ENCODE data around the gene MYO16. TPM values are rescaled to one million over a fixed set of nuclear protein-coding genes. Genes with fewer than 3 reads are reported as not detected.

MYO16 gene
- total and polyA plus RNA-seq, 2 of the 4 experiments (the other 2 are of a cell fraction), result under 0.01 to 0.03 TPM

- Histone ChIP-seq H3K9me1 (ENCODE audit: insufficient read depth, low read length) (no peaks in the 10 kb centered on the region), H3K79me1 (ENCODE audit: low read depth in 1 of 2, low read length in 2 of 2) (no peaks in the 10 kb centered on the region), H3K4me3 (ENCODE audit: insufficient read depth, low read depth, low read length) (no peak overlapping the region), H2AK5ac (ENCODE audit: low read depth, low read length) (no peak overlapping the region), H3K23ac (ENCODE audit: low read depth, low read length) (no peak overlapping the region), H3K27ac (ENCODE audit: insufficient read depth, low read length) (no peak overlapping the region), H4K20me1 (ENCODE audit: insufficient read depth, low read length) (no peaks in the 10 kb centered on the region), H2BK20ac (ENCODE audit: low read depth, low read length) (no peak overlapping the region), H4K5ac (ENCODE audit: low read depth, low read length) (no peak overlapping the region), H3K4me2 (ENCODE audit: low read depth, low read length) (no peak overlapping the region), H3K9ac (ENCODE audit: low read depth, low read length) (no peak overlapping the region), H3K14ac (replicated peaks; ENCODE audit: low read depth, low read length) (no peak overlapping the region), H4K8ac (ENCODE audit: low read depth in 2 of 2, low read length in 2 of 2) (no peak overlapping the region), H3K27me3 (ENCODE audit: control insufficient read depth, insufficient read depth, low read length) (peaks cover 2% of the 10 kb centered on the region; the same call in 1 of the 2 replicates), H4K91ac (ENCODE audit: insufficient read depth, low read depth, low read length) (no peak overlapping the region), H3K9me3 (ENCODE audit: control insufficient read depth, insufficient read depth, low read length) (0 out of 2 replicates have a peak, but pooled peaks cover 2% of the 10 kb centered on the region), H2BK5ac (ENCODE audit: low read depth, low read length, poor library complexity, severe bottlenecking) (no peak overlapping the region), H3K36me3 (ENCODE audit: control insufficient read depth, insufficient read depth, low read length) (no peaks in the 10 kb centered on the region), H2BK120ac (ENCODE audit: low read depth, low read length) (no peak overlapping the region), H2AK9ac (replicated peaks; ENCODE audit: low read depth, low read length, poor library complexity) (no peak overlapping the region), H2AFZ (replicated peaks; ENCODE audit: low read length, poor library complexity) (no peak overlapping the region), H3K18ac (ENCODE audit: low read depth, low read length) (no peak overlapping the region), H3K4ac (ENCODE audit: low read depth, low read length) (no peak overlapping the region), H3K4me1 (ENCODE audit: control insufficient read depth, insufficient read depth, low read length) (no peaks in the 10 kb centered on the region), H2BK15ac (ENCODE audit: low read depth, low read length) (no peak overlapping the region), H3K56ac (ENCODE audit: extremely low read depth, insufficient read depth, low read length) (no peak overlapping the region)
- WGBS, 2 experiments (ENCODE audit: extremely low coverage in 2 of 2, insufficient read length in 1 of 2), result no CpG with 5 or more reads among the region's 1 CpG
- dilution Hi-C loops (cut with HindIII; ENCODE audit: low sequenced_read_pairs, unreplicated experiment) (no loop called here), in situ Hi-C loops (cut with MboI; ENCODE audit: low sequenced_read_pairs) (no loop called here), intact Hi-C loops (cut with micrococcal nuclease) (no loop called here)
- CTCF ChIA-PET, result no interaction called here
- no TSS peak for BruUV-seq (replicated peaks)
- TF ChIP-seq ELK1 (IDR thresholded peaks at IDR 0.05; ENCODE audit: borderline replicate concordance, low read depth, low read length) (no peak), MAFK (IDR thresholded peaks at IDR 0.05; ENCODE audit: low read depth, low read length) (no peak), CHD1 (IDR thresholded peaks at IDR 0.05; ENCODE audit: low read depth, low read length) (no peak), MAZ (IDR thresholded peaks at IDR 0.05; ENCODE audit: borderline replicate concordance, low read depth, low read length) (no peak), CTCF (conservative IDR thresholded peaks at IDR 0.05; ENCODE audit: low read depth, low read length) (no peak), RFX5 (IDR thresholded peaks at IDR 0.05; ENCODE audit: low read depth, low read length) (no peak), NFE2L2 (IDR thresholded peaks at IDR 0.05; ENCODE audit: low read depth, low read length) (no peak), RAD21 (IDR thresholded peaks at IDR 0.05; ENCODE audit: low read length) (no peak), CEBPB (IDR thresholded peaks at IDR 0.05; ENCODE audit: low read depth, low read length) (no peak), RCOR1 (IDR thresholded peaks at IDR 0.05; ENCODE audit: insufficient replicate concordance, low read length) (no peak), USF2 (IDR thresholded peaks at IDR 0.05; ENCODE audit: low read depth, low read length) (no peak), POLR2A (IDR thresholded peaks at IDR 0.05; ENCODE audit: low read depth, low read length) (no peak), SMC3 (IDR thresholded peaks at IDR 0.05; ENCODE audit: low read depth, low read length) (no peak), FOS (IDR thresholded peaks at IDR 0.05; ENCODE audit: low read depth, low read length) (no peak)
- POLR2A ChIA-PET (ENCODE audit: unreplicated experiment), result no interaction called here
- no peak for DNase-seq
- ATAC-seq (ENCODE audit: low read depth), result no peak
Measured at GRCh38 chr13:108707584-108707983, 78.2 kb downstream of the MYO16 start.
